OCI-LY7 (cell line): ENCODE measurements around the gene TMEM54. TPM values are rescaled to one million over a fixed set of nuclear protein-coding genes. Genes with fewer than 3 reads are reported as not detected.
A peak's percentile ranks its signal among the peaks of the same experiment; 100 is the strongest.

ENCODE experiments used
- BruUV-seq: library from RNA; stranded (reverse); fragments of 400-500 nt; replicated peaks from 2 replicates; lab custom pipeline; 2021; lab: Mats Ljungman, UMichigan
- CTCF ChIA-PET: fragments of 300-600 bp; sonication (Branson Sonifier 250); formaldehyde crosslinking; loops from one replicate; lab custom pipeline; 2022; ENCODE audit warnings: antibody characterized with exemption; ENCODE audit not compliant: unreplicated experiment; lab: Charles Lee
- POLR2A ChIA-PET: fragments of 300-600 bp; sonication (Branson Sonifier 250); formaldehyde crosslinking; loops from one replicate; lab custom pipeline; 2022; ENCODE audit warnings: antibody characterized with exemption; lab: Charles Lee
- DNase-seq: peaks from one replicate; pipeline ENCODE4 v3.0.0-alpha.2; 2015; ENCODE audit warnings: low spot score
- H2AFZ ChIP-seq: fragments of 200-600 bp; sonication (generic), shearing (Covaris generic); 2 replicates; pipeline ENCODE4 v1.6.1; 2014; ENCODE audit warnings: mild to moderate bottlenecking, antibody characterized with exemption, low read length, moderate library complexity
- H3K27ac ChIP-seq: fragments of 200-600 bp; sonication (generic); 2 replicates; pipeline ENCODE4 v1.5.1; 2014; ENCODE audit warnings: mixed run types, low read depth, mild to moderate bottlenecking, moderate library complexity, low read length, inconsistent platforms; ENCODE audit not compliant: poor library complexity, severe bottlenecking
- H3K36me3 ChIP-seq: fragments of 200-600 bp; sonication (generic); 2 replicates; pipeline ENCODE4 v1.6.1; 2014; ENCODE audit warnings: mild to moderate bottlenecking, antibody characterized with exemption, low read length, moderate library complexity, mixed read lengths; ENCODE audit not compliant: insufficient read depth
- H3K4me1 ChIP-seq: fragments of 200-600 bp; sonication (generic); 2 replicates; pipeline ENCODE4 v1.5.1; 2014; ENCODE audit warnings: mild to moderate bottlenecking, low read length; ENCODE audit not compliant: insufficient read depth, poor library complexity, severe bottlenecking
- H3K4me2 ChIP-seq: fragments of 200-600 bp; sonication (generic); 2 replicates; pipeline ENCODE4 v1.6.1; 2014; ENCODE audit warnings: mild to moderate bottlenecking, low read length
- H3K4me3 ChIP-seq: fragments of 200-600 bp; sonication (generic); 2 replicates; pipeline ENCODE4 v1.5.1; 2014; ENCODE audit warnings: mild to moderate bottlenecking, low read depth, low read length; ENCODE audit not compliant: poor library complexity, severe bottlenecking
- H3K79me2 ChIP-seq: fragments of 200-600 bp; sonication (generic); 2 replicates; pipeline ENCODE4 v1.6.1; 2016; ENCODE audit warnings: low read depth, mild to moderate bottlenecking, low read length, moderate library complexity, mixed read lengths; ENCODE audit not compliant: insufficient read depth
- H3K9me2 ChIP-seq: fragments of 200-600 bp; sonication (generic); 2 replicates; pipeline ENCODE4 v1.6.1; 2016; ENCODE audit warnings: mild to moderate bottlenecking, low read length, mixed read lengths; ENCODE audit not compliant: insufficient read depth
- H3K9me3 ChIP-seq: fragments of 200-600 bp; sonication (generic); 2 replicates; pipeline ENCODE4 v1.6.1; 2014; ENCODE audit warnings: mild to moderate bottlenecking, mixed run types, low read length, mixed read lengths
- H4K20me1 ChIP-seq: fragments of 200-600 bp; sonication (generic); 2 replicates; pipeline ENCODE4 v1.6.1; 2014; ENCODE audit warnings: mild to moderate bottlenecking, antibody characterized with exemption, low read length, moderate library complexity, mixed read lengths; ENCODE audit not compliant: insufficient read depth
- EZH2phosphoT487 ChIP-seq: fragments of 200-600 bp; sonication (generic); IDR thresholded peaks from 2 replicates; pipeline ENCODE4 v1.6.1; 2018; ENCODE audit warnings: low read depth, borderline replicate concordance, mild to moderate bottlenecking, mixed run types, antibody characterized with exemption, low read length, moderate library complexity, mixed read lengths
- intact Hi-C: fragments of 100-400 bp; cut with micrococcal nuclease; formaldehyde crosslinking; loops from one replicate; pipeline ENCODE4 v1.10.0; 2022; ENCODE audit not compliant: unreplicated experiment
- total RNA-seq, 2 experiments: library from RNA; depleted of rRNA in 1 of 2; stranded (reverse); fragments of >200 nt in 1 of 2; shearing (Covaris generic) in 1 of 2; gene quantifications; 2 replicates each; pipeline ENCODE4 v1.2.3, GENCODE V29; 2014 to 2022
- TF ChIP-seq, protein P1 (sequence below): fragments of 200-600 bp; sonication (generic); conservative IDR thresholded peaks from 2 replicates; pipeline ENCODE4 v1.5.1; 2014; ENCODE audit warnings: mild to moderate bottlenecking, antibody characterized with exemption, low read length, moderate library complexity, mixed read lengths

Gene TMEM54
- total RNA-seq, 2 experiments from 2014 or later, result 0.93 to 3.1 TPM

DNA sequence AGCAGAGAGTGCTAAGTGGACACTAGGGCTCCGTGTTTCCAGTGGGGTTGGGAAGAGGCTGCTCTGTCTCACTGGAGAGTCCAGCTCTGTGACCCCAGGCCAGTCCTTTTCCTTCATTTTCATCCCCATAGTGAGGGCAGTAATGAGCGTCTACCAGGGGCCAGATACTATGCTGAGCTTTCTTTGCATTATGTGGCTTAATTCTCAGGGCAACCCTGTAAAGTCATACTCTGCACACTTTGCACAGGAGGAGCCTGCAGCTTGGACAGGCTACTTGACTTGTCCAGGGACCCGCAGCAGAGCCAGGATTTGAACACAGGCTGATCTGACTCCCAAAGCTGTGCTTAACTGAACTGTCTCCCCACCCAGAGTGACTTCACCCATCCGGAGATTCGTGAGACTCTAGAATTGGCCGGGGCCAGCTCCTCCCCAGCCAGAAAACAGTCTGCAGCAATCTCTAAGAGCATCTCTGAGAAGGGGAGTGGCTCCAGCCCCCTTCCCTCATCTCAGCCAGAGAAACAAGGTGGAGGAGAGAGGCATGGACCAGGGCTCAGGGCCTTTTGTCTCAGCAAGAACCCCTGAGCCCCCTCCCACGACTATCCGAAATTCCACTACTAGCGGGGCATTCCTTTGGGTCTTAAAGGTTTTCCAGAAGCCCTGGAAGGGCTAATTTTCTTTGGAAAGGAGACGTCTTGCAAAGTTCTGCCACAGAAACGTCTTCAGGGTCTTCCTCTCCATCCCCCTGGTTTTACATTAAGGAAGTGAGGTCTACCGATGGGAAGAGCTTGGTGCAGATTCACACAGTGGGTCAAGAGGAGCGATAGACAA, 29.6 kb downstream of the TMEM54 start:
- H3K4me1 ChIP-seq, result peaks cover 40% of the 10 kb centered on the region
- H3K79me2 ChIP-seq, result no peaks in the 10 kb centered on the region
- 0 out of 2 replicates have a peak, but pooled peaks have one; percentile 69 for TF ChIP-seq EZH2phosphoT487
- TF ChIP-seq, protein P1, sequence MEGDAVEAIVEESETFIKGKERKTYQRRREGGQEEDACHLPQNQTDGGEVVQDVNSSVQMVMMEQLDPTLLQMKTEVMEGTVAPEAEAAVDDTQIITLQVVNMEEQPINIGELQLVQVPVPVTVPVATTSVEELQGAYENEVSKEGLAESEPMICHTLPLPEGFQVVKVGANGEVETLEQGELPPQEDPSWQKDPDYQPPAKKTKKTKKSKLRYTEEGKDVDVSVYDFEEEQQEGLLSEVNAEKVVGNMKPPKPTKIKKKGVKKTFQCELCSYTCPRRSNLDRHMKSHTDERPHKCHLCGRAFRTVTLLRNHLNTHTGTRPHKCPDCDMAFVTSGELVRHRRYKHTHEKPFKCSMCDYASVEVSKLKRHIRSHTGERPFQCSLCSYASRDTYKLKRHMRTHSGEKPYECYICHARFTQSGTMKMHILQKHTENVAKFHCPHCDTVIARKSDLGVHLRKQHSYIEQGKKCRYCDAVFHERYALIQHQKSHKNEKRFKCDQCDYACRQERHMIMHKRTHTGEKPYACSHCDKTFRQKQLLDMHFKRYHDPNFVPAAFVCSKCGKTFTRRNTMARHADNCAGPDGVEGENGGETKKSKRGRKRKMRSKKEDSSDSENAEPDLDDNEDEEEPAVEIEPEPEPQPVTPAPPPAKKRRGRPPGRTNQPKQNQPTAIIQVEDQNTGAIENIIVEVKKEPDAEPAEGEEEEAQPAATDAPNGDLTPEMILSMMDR, result no peak
- H3K4me2 ChIP-seq, result peak overlapping the region; percentile 87
- no peaks in the 10 kb centered on the region for H4K20me1 ChIP-seq
- BruUV-seq, result no TSS peak
- no peak overlapping the region for H3K27ac ChIP-seq
- intact Hi-C loops, result loop anchor here (1.0 to 2.0 kb wide), 3 partner anchors 53 to 351 kb away; no protein-coding TSS in a partner anchor
- H2AFZ ChIP-seq, result no peak overlapping the region
- no peaks in the 10 kb centered on the region for H3K36me3 ChIP-seq
- peak overlapping the region; percentile 33 for H3K4me3 ChIP-seq
- POLR2A ChIA-PET, result interaction anchor here (2.0 kb wide), 1 partner anchor 11 kb away, joined by 4 read pairs; no protein-coding TSS in a partner anchor
- DNase-seq, result no peak
- no peaks in the 10 kb centered on the region for H3K9me2 ChIP-seq
- no peaks in the 10 kb centered on the region for H3K9me3 ChIP-seq
- CTCF ChIA-PET, result interaction anchor here (0.8 kb wide), 1 partner anchor 55 kb away, joined by 3 read pairs; no protein-coding TSS in a partner anchor

DNA sequence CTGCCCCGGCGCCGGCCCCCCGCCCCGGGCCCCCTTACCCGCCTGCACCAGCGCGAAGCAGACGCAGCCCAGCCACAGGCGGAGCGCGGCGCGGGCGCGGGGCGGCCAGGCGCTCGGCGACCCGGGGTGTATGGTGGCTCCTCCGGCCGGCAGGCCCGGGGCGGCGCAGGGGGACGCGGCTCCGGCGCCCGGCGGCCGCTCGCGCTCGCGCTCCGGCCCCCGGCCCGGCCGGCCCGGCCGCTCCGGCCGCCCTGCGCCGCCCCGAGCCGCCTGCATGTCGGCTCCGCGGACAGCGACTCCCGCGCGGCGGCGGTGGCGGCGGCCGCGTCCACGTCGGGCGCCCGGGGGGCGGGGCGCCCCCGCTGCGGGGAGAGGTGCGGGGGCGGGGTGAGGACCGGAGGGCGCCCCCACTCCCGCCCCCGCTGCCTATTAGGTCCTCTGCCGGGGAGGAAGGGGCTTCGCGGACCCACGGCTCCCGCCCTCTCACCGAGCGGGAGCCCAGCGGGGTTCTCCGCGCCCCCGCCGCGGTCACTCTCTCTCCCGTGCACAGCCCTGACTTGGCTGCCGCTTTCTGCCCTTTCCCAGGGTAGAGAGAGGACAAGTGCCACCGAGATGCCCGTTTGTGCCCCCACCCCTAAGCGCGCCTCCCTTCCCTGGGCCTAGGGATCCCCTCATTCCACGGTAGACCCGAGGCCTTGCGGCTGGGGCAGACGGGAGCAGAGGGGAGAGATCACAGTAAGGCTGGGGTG, 30.4 kb downstream of the TMEM54 start, which contains the start of gene FNDC5:
Gene FNDC5 (minus strand): TSS at position 298 of the 749 bp plus-strand sequence.
- no peak for DNase-seq
- no peak within 1 kb of the TSS for H2AFZ ChIP-seq
- intact Hi-C loops, result no loop called here
- peaks cover 32% of the 10 kb centered on the region for H3K4me1 ChIP-seq
- H3K9me3 ChIP-seq, result no peaks in the 10 kb centered on the region
- no peak within 1 kb of the TSS for H3K4me3 ChIP-seq
- no peaks in the 10 kb centered on the region for H4K20me1 ChIP-seq
- TF ChIP-seq, protein P1, result no peak
- TF ChIP-seq EZH2phosphoT487, result no peak; the same call in 1 of the 2 replicates
- ChIA-PET CTCF (no interaction called here), POLR2A (interaction anchor here (2.0 kb wide), 1 partner anchor 10 kb away, joined by 4 read pairs; no protein-coding TSS in a partner anchor)
- no peak within 1 kb of the TSS for H3K27ac ChIP-seq
- peak within 1 kb of the TSS; percentile 87; the same call in 1 of the 2 replicates for H3K4me2 ChIP-seq
- no peaks in the 10 kb centered on the region for H3K9me2 ChIP-seq
- no peaks in the 10 kb centered on the region for H3K79me2 ChIP-seq
- no TSS peak for BruUV-seq
- no peaks in the 10 kb centered on the region for H3K36me3 ChIP-seq
